ENCODE results near the gene FHOD3. TPM values are rescaled to one million over a fixed set of nuclear protein-coding genes. Genes with fewer than 3 reads are reported as not detected.
"Not testable (repeated sequence)": the region's sequence is repeated elsewhere in the genome, so short reads cannot be mapped to it uniquely, and the experiment has no call there.

FHOD3 gene
- total RNA-seq, 1 donor from 2014 or later: under 0.01 TPM

DNA sequence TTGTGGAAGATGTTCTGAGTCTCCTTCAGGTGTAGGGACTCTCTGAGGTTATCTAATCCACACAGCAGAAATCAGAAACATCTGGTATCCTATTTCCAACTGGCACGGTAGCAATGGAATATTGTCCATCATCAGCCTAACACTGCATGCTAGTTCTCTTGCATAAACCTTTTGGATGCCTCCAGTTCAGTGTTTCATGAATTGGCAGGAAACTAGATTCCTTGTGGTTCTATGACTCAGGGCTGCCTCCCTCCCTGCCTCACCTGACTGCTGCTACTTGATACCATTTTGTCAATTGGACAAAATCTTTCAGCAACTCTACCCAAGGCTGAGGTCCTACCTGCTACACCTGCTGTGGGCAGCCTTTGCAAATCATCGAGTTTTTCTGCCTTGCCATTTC, 400.4 kb downstream of the FHOD3 start:
- no peak for DNase-seq (ENCODE audit: low read depth in 2 of 2)

GRCh38 chr18:36700955-36701354, 403.4 kb downstream of the FHOD3 start:
- no peak for DNase-seq (ENCODE audit: low read depth in 2 of 2)

DNA sequence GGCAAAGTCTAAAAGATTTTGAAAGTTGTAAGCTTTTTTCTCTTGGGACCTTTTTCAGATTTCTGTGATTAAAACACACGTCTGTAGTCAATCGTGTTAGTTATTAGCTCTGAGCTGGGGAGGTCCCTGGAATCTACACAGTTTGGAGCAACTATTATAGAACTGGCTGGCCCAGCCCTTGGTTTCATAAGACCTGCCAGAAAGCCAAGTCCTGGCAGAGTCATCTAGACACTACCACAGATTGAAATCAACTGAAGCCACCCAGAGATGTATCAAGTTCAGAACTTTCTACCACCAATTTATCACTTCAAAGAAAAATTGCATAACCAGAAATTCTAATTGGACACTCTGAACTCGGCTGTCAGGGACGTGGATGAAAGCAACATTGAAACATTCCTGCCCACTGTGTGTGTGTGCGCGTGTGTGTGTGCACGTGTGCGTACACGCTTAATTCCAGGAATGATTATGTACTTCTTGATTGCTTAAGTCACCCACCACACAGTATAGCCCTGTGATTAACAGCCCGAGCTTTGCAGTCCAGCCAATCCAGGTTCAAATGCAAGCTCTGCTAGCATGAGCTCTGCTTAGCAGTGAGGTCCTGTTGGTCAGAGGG, 405.0 kb downstream of the FHOD3 start:
- no peak for DNase-seq (ENCODE audit: low read depth in 2 of 2)

GRCh38 chr18:36704156-36704555, 406.6 kb downstream of the FHOD3 start:
- DNase-seq (ENCODE audit: low read depth in 2 of 2): no peak

GRCh38 chr18:36706134-36706881, 408.8 kb downstream of the FHOD3 start:
- DNase-seq (ENCODE audit: low read depth in 2 of 2): no peak

- no peak for DNase-seq (ENCODE audit: low read depth in 2 of 2)
These were observed 410.9 kb downstream of the FHOD3 start for GRCh38 chr18:36708366-36708765.

- DNase-seq (ENCODE audit: low read depth in 2 of 2): no peak
These were observed 411.8 kb downstream of the FHOD3 start for GRCh38 chr18:36709315-36709714.

GRCh38 chr18:36711014-36711725, 413.7 kb downstream of the FHOD3 start:
- no peak for DNase-seq (ENCODE audit: low read depth in 2 of 2)

DNA sequence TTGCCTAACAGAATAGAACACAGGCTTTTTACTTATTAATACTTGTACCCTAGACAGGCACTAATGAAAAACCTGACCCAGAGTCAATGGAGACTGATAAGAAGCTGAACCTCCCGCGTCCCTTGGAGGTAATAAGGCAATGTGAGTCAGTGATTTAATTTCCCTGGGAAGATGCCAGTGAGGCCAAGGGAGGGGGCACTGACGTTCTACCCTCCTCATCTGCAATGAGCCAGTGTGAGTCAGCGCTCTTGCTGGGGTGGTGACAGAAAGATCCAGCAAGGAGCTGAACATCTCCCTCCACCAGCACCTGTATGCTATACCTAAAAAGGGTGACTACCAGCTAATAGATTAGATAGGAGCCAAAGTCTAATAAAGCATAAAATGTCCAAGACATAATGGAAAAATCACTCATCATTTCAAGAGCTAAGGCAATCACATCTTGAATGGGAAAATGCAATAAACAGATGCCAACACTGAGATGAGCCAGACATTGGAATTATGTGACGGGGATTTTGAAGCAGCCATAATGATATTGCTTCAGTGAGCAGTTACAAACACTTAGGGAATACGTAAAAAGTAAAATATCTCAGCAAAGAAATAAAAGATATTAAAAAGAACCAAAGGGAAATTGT, 414.4 kb downstream of the FHOD3 start:
- DNase-seq (ENCODE audit: low read depth in 2 of 2): no peak

- DNase-seq (ENCODE audit: low read depth in 2 of 2): no peak
These were observed 417.0 kb downstream of the FHOD3 start for GRCh38 chr18:36714476-36714875.

DNA sequence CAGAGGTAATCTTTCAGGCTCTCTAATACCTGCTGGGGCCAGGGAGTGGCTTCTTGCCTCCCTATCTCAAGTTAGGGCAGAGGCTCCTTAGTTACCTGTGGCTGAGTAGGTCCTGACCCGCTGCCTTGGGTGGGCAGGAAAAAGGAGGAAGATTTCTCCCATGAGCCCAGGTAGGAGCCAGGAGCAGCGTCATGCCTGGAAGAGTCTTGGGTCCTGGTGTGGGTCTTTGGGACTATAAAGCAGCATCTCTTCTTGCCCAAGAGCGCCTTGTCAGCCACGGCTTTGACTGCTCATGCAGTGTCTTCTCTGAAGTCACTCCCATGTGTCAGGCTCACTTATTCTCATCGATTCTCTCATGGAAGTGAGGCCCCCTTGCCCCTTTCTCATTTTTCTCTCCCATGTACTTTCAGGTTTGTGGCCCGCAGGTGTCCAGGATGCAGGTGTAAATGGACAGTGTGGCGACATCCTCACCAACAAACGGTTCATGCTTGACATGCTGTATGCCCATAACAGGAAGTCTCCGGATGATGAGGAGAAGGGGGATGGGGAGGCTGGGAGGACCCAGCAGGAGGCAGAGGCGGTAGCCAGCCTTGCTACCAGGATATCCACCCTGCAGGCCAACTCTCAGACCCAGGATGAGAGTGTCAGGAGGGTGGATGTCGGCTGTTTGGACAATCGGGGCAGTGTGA, 420.1 kb downstream of the FHOD3 start:
- no peak for DNase-seq (ENCODE audit: low read depth in 2 of 2)

DNA sequence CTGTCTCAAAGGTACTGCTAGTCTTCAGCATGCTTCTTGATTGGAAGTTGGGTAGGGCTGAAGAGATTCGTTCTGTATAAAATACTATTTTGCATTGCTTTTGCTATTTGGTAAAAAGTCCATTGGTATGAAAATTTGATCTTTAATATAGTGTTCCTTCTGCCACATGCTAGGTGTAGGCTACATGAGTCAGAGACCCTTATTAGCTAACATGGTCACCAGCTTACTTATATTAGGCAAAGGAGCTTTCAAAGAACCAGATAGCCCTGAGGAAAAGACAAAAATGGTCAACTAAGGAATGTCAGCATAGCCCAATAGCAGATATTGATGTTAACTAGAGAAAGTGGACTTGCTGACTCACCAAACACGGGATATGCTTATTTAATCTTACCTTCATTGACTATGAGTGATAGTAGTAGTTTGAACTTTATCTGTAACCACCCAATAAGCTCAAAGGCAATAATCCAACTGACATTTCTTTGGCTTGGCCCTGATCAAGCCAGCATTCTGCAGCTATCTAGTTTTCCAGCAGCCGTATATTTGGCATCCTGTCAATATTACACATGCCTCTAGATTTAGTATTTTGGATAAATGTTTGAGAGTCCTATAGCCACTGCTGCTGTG, 421.3 kb downstream of the FHOD3 start:
- no peak for DNase-seq (ENCODE audit: low read depth in 2 of 2)

- no peak for DNase-seq (ENCODE audit: low read depth in 2 of 2)
These were observed 422.1 kb downstream of the FHOD3 start for GRCh38 chr18:36719630-36720029.

DNA sequence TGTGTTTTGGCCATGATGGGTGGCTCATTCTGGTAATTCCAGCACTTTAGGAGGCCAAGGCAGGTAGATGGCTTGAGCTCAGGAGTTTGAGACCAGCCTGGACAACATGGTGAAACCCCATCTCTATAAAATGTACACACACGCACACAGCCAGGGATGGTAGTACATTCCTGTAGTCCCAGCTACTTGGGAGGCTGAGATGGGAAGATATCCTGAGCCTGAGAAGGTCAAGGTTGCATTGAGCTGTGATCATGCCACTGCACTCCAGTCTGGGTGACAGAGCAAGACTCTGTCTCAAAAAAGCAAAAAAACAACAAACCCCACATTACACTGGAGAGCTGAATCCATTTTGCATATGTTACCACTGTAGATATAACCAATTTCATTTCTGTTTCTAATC, 423.8 kb downstream of the FHOD3 start:
- DNase-seq (ENCODE audit: low read depth in 2 of 2): not testable (repeated sequence)

- DNase-seq (ENCODE audit: low read depth in 2 of 2): no peak
These were observed 426.7 kb downstream of the FHOD3 start for GRCh38 chr18:36724169-36724568.

GRCh38 chr18:36724591-36725001, 427.1 kb downstream of the FHOD3 start:
- no peak for DNase-seq (ENCODE audit: low read depth in 2 of 2)

GRCh38 chr18:36728345-36728744, 430.8 kb downstream of the FHOD3 start:
- DNase-seq (ENCODE audit: low read depth in 2 of 2): no peak

GRCh38 chr18:36729197-36729596, 431.7 kb downstream of the FHOD3 start:
- DNase-seq (ENCODE audit: low read depth in 2 of 2): no peak

GRCh38 chr18:36732264-36732663, 434.8 kb downstream of the FHOD3 start:
- DNase-seq (ENCODE audit: low read depth in 2 of 2): no peak

- DNase-seq (ENCODE audit: low read depth in 2 of 2): no peak
These were observed 435.6 kb downstream of the FHOD3 start for GRCh38 chr18:36733150-36733549.

- DNase-seq (ENCODE audit: low read depth in 2 of 2): no peak
These were observed 437.1 kb downstream of the FHOD3 start for GRCh38 chr18:36734596-36734995.

Measured in dermis microvascular lymphatic vessel endothelial cell (primary cell).